CD4-positive, alpha-beta T cell treated with Interleukin-6 for 4 hours (primary cell): Measurements from ENCODE around the gene FERMT2.
"Not testable (repeated sequence)": the region's sequence is repeated elsewhere in the genome, so short reads cannot be mapped to it uniquely, and the experiment has no call there.

Source experiments
- DNase-seq: peaks from one replicate; pipeline ENCODE4 v3.0.0-alpha.2; 2020; ENCODE audit warnings: mixed read lengths

FERMT2 gene

GRCh38 chr14:52937869-52938268 is 13.0 kb downstream of the FERMT2 start:
- no peak for DNase-seq

DNA sequence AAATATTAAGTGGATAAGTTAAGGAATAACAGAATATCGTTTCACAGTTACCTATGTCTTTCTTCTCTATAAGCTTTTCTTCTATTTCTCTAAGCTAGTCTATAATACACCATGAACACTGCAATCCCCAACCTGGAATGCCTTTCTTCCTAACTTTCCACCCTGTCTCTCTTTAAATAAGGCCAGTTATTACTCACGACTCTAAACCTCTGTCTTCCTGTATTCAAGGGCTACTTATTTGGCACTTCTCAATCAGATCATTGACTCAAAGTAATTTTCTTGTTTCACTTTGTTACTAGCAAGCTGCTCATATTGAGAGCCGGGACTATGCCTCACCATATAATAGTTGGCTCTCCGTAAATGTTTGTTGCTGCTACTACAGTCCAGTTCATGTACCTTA is 13.5 kb downstream of the FERMT2 start:
- DNase-seq = no peak

DNA sequence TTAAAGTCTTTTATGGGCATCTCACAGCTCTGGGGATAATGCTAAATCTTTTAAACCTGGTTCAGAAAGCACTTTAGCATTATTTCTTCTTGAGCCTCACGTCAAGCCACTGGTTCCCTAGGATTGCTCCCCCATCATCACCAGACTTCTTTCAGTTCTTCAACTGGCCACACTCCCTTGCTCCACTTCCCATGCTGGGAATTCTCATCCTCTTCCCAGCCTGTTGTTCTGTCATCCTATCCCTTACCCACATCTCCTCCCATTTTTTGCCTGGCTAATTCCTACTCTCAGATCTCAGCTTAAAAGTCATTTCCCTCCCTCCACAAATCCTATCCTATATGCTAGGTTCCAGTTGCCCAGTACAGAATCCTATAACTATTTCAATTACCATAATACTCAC is 14.4 kb downstream of the FERMT2 start:
- no peak for DNase-seq

DNA sequence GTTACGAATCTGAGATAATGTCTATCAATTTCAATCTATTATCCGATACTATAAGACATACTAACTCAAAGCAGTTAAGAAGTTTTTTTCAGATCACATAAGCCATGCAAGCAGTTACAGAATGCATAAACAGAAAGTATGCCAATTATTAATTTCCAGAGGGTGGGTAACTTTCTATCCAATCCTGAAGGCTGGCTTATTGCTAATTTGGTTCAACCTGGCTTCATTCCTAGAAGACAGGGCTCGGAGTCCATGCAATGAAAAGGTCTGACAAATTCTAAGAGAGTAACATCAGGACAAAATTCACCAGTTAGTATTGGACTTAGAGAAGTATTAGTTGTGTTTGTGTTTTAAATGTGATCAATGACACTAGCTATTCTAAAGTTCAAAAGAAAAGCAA is 15.0 kb downstream of the FERMT2 start:
- DNase-seq = no peak

- DNase-seq = no peak
Measured at GRCh38 chr14:52934762-52935161, 16.1 kb downstream of the FERMT2 start.

DNA sequence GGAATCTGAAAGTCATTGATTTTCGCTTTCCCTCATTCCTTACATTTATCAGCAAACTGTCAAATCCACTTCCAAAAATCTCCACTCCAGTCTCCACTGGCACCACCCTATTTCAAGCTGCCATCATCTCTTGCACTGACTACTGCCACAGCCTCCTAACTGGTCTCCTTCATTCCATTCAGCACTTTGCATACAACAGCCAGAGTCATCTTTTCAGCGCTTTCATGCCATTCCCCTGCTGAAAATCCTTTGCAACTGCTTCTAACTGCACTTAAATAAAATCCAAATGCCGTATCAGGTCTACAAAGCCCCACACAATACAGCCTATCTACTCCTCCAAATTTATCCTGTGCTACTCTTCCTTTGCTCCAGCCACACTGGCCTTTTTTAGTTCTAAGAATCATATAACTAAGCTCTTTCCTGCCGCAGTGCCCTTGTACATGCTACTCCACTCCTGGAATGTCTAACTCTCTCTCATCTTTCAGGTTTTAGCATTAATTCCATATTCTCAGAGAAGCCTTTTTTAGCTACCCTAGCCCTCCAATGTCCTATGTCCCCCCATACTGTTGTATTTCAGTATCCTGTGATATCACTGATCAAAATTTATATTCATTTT is 21.6 kb downstream of the FERMT2 start:
- DNase-seq = no peak

GRCh38 chr14:52926953-52927352 is 23.9 kb downstream of the FERMT2 start:
- no peak for DNase-seq

DNA sequence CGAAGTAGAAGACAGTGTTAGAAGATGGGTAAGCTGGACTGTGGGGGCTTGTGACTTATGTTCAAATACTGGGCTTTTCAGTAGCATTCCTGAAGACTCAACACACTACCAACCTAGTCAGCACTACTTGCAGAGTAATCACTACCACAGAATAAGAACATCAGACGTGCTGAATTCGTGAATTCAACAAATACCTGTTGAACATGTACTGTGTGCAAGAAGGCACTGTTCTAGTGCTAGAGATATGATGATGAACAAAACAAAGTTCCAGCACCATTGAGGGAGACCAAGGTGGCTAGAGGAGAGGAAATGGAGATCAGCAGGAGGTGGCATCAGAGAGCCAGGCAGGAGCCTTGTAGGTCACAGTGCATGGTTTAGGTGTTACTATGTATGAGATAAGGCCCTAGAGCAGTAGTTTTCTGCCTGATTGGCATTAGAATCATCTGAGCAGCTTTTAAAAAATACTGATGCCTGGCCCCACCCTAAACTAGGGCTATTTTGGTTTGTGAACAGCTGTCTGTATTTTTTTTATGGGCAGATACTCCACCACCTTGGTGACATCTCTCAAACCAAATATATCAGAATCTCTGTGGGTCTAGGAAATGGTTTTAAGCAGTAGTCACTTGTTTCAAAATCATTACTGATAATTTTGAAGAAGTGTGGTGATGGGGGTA is 26.8 kb downstream of the FERMT2 start:
- DNase-seq = no peak

- no peak for DNase-seq
Measured at GRCh38 chr14:52922656-52923055, 28.2 kb downstream of the FERMT2 start.

GRCh38 chr14:52922059-52922458 is 28.8 kb downstream of the FERMT2 start:
- DNase-seq = no peak

- DNase-seq = not testable (repeated sequence)
Measured at GRCh38 chr14:52920411-52920810, 30.4 kb downstream of the FERMT2 start.

DNA sequence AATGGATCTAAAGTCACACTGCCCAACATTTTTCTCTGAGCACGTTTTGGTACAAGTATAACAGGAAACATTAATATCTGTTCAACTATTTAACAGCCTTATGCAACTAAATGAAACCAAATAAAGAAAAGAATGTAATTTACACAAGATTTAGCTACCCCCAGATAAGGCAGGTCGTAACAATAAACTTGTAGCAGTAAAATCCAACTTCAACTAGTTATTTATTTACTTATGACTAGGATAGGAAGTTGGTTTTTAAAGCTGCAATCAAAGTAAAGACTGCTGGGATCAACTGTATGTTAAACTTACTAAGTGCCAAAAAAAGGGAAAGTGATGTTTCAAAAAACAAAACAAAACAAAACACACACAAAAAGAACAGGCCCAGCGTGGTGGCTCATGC is 30.9 kb downstream of the FERMT2 start:
- no peak for DNase-seq

DNA sequence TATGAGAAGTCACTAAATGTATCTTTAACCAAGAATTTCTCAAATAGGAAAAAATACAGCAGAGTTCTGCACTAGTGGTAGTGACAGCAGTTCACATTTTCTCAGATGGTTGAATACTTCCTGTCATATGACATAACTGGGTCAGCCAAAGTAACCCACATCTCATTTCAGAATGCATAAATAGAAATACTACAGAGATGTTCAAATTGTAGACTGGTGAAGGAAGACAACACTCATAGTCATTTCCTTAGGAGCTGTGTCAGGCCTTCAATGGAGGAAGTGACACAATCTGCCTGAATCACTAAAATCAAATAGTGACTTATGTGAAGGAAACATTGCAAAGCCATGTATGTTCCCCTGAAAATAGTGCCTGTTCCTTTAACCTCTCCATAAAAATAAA is 32.4 kb downstream of the FERMT2 start:
- DNase-seq = peak; percentile 12

- peak; percentile 1 for DNase-seq
Measured at GRCh38 chr14:52917735-52918134, 33.1 kb downstream of the FERMT2 start.

GRCh38 chr14:52914295-52914694 is 36.6 kb downstream of the FERMT2 start:
- DNase-seq = no peak

- no peak for DNase-seq
Measured at GRCh38 chr14:52913271-52913670, 37.6 kb downstream of the FERMT2 start.

DNA sequence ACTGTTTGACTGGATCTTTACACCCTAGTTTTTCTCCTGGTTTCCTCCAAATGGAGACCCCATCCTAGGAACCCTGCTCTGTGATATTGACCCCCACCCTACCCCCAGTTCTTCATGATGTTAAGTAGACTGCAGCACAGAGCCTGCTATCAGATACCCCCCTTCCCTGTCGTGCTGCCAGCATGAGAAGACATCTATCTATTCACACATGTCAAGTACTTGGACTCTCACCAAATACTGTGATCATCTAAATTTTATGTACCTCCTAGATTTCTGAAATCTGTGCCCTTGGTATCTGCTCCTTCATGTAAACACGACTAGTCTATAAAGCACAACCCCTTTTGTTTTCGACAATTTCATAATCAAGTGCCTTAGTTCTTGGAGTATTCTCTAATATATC is 38.9 kb downstream of the FERMT2 start:
- no peak for DNase-seq

DNA sequence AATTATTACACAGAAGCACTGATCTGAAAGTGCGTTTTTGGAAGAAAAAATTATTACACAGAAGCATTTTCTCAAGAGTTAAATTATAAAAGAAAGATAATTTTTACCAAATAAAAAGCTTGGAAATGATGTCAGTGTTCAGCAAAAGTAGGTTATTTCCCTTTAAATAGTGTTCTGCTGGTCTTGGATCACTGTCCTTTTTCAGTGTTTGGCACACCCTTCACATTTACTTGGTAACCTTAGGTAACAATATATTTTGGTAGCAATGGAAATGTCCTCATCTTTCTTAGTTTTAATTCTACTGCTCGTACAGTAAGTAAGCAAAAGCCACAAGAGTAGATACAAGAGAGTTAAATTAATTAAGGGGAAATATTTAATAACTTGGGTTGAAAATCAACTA is 40.3 kb downstream of the FERMT2 start:
- no peak for DNase-seq

- no peak for DNase-seq
Measured at GRCh38 chr14:52907949-52908348, 42.9 kb downstream of the FERMT2 start.

- no peak for DNase-seq
Measured at GRCh38 chr14:52906141-52906601, 44.7 kb downstream of the FERMT2 start.

GRCh38 chr14:52902971-52903619 is 47.8 kb downstream of the FERMT2 start:
- DNase-seq = no peak

DNA sequence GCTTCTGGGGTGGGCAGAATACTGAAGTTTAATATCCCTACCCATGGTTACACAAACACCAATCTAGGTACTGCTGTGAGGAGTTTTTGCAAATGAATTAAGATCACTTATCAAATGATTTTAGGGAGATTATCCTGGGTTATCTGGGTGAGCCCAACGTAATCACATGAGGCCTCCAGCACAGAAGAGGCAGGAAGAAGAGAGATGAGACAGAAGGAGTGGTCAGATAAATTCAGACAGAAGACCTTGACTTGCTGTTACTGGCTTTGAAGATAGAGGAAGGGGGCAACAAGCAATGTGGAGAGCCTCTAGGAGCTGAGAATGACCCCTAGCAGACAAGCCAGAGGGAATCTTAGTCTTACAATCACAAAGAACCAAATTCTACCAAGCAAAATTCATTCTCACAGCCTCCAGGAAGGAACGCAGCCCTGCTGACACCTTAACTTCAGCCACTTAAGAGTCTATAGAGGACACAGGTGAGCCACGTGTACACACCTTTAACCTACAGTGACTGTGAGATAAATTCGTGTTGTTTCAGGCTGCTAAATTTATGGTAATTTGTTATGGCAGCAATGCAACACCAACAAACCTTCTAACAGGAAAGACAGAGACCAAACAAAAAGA is 49.4 kb downstream of the FERMT2 start:
- DNase-seq = no peak

DNA sequence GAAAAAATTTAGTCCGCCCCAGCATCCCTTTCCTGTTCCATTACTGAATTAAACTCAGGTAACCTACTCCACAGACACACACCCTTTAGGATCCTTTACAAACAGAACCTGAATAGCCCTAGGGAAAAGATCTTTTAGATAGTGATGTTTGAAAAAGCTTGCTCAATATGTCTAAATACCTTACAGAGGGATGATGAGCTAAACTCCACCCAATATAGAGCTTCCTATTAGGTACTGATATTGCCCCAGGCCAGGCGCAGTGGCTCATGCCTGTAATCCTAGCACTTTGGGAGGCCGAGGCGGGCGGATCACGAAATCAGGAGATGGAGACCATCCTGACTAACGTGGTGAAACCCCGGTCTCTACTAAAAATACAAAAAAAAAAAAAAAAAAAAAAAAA is 50.1 kb downstream of the FERMT2 start:
- no peak for DNase-seq

GRCh38 chr14:52898496-52898895 is 52.4 kb downstream of the FERMT2 start:
- no peak for DNase-seq
